ENCODE data around the gene EIF2B4. TPM values are rescaled to one million over a fixed set of nuclear protein-coding genes. Genes with fewer than 3 reads are reported as not detected.

EIF2B4 gene
- total and polyA plus RNA-seq, 2 of the 13 experiments (the other 11 are each of a cell fraction or from before 2014, with no cell fraction given) = 91.5 to 96.4 TPM

GRCh38 chr2:27370026-27370815, at the start of gene EIF2B4, which contains the start of gene SNX17 (continued):
- TF ChIP-seq BCLAF1 (IDR thresholded peaks at IDR 0.05) (no peak), MAFF (IDR thresholded peaks at IDR 0.05; ENCODE audit: low read depth, low read length) (no peak), ZNF432 (CRISPR knock-in tag; IDR thresholded peaks at IDR 0.05; ENCODE audit: borderline replicate concordance) (no peak), ZNF577 (CRISPR knock-in tag; IDR thresholded peaks at IDR 0.05; ENCODE audit: borderline replicate concordance, low read depth) (peak; percentile 72; the same call in 1 of the 2 replicates), FOXK2 (IDR thresholded peaks at IDR 0.05) (no peak), TFE3 (CRISPR knock-in tag; IDR thresholded peaks at IDR 0.05) (no peak; the same call in 1 of the 2 replicates), MYC (CRISPR knock-in tag; IDR thresholded peaks at IDR 0.05; ENCODE audit: borderline replicate concordance) (peak; percentile 98), GATAD1 (CRISPR knock-in tag; IDR thresholded peaks at IDR 0.05) (peak; percentile 95), CENPBD1 (CRISPR knock-in tag; IDR thresholded peaks at IDR 0.05; ENCODE audit: borderline replicate concordance, low read depth) (peak; percentile 38; the same call in 1 of the 2 replicates), ZGPAT (CRISPR knock-in tag; IDR thresholded peaks at IDR 0.05) (peak; percentile 99)
- TF ChIP-seq, protein P1, sequence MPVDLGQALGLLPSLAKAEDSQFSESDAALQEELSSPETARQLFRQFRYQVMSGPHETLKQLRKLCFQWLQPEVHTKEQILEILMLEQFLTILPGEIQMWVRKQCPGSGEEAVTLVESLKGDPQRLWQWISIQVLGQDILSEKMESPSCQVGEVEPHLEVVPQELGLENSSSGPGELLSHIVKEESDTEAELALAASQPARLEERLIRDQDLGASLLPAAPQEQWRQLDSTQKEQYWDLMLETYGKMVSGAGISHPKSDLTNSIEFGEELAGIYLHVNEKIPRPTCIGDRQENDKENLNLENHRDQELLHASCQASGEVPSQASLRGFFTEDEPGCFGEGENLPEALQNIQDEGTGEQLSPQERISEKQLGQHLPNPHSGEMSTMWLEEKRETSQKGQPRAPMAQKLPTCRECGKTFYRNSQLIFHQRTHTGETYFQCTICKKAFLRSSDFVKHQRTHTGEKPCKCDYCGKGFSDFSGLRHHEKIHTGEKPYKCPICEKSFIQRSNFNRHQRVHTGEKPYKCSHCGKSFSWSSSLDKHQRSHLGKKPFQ (CRISPR knock-in tag; IDR thresholded peaks at IDR 0.05; ENCODE audit: insufficient replicate concordance) = peak; percentile 16
- TF ChIP-seq, protein P2, sequence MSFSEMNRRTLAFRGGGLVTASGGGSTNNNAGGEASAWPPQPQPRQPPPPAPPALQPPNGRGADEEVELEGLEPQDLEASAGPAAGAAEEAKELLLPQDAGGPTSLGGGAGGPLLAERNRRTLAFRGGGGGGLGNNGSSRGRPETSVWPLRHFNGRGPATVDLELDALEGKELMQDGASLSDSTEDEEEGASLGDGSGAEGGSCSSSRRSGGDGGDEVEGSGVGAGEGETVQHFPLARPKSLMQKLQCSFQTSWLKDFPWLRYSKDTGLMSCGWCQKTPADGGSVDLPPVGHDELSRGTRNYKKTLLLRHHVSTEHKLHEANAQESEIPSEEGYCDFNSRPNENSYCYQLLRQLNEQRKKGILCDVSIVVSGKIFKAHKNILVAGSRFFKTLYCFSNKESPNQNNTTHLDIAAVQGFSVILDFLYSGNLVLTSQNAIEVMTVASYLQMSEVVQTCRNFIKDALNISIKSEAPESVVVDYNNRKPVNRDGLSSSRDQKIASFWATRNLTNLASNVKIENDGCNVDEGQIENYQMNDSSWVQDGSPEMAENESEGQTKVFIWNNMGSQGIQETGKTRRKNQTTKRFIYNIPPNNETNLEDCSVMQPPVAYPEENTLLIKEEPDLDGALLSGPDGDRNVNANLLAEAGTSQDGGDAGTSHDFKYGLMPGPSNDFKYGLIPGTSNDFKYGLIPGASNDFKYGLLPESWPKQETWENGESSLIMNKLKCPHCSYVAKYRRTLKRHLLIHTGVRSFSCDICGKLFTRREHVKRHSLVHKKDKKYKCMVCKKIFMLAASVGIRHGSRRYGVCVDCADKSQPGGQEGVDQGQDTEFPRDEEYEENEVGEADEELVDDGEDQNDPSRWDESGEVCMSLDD (CRISPR knock-in tag; IDR thresholded peaks at IDR 0.05; ENCODE audit: borderline replicate concordance) = no peak; the same call in none of the 2 replicates
- TF ChIP-seq, protein P3, sequence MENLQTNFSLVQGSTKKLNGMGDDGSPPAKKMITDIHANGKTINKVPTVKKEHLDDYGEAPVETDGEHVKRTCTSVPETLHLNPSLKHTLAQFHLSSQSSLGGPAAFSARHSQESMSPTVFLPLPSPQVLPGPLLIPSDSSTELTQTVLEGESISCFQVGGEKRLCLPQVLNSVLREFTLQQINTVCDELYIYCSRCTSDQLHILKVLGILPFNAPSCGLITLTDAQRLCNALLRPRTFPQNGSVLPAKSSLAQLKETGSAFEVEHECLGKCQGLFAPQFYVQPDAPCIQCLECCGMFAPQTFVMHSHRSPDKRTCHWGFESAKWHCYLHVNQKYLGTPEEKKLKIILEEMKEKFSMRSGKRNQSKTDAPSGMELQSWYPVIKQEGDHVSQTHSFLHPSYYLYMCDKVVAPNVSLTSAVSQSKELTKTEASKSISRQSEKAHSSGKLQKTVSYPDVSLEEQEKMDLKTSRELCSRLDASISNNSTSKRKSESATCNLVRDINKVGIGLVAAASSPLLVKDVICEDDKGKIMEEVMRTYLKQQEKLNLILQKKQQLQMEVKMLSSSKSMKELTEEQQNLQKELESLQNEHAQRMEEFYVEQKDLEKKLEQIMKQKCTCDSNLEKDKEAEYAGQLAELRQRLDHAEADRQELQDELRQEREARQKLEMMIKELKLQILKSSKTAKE (CRISPR knock-in tag; IDR thresholded peaks at IDR 0.05; ENCODE audit: borderline replicate concordance) = peak; percentile 35; the same call in 1 of the 2 replicates
